NCI-H2227 treated with DMSO at 0.1 percent for 48 hours (cell line): ENCODE measurements around the gene SPACA4.

Source experiments
- DNase-seq: peaks from one replicate; lab custom pipeline; 2025; lab: John Stamatoyannopoulos, UW

Gene SPACA4

GRCh38 chr19:48651683-48652048 lies 45.1 kb downstream of the SPACA4 start:
- no peak for DNase-seq

GRCh38 chr19:48654299-48655059 lies 47.9 kb downstream of the SPACA4 start:
- peak; percentile 22 for DNase-seq

GRCh38 chr19:48656840-48657474 lies 50.4 kb downstream of the SPACA4 start:
- DNase-seq: no peak
